C4-2B (cell line): ENCODE measurements around the gene TM4SF20.

ENCODE experiments used
- ZFX ChIP-seq: fragments of 450-650 bp; IDR thresholded peaks from 2 replicates; pipeline ENCODE4 v1.6.1; 2017
- TF ChIP-seq, protein P1 (sequence below): fragments of 450-650 bp; conservative IDR thresholded peaks from 2 replicates; pipeline ENCODE4 v1.5.1; 2017; ENCODE audit warnings: mild to moderate bottlenecking

DNA sequence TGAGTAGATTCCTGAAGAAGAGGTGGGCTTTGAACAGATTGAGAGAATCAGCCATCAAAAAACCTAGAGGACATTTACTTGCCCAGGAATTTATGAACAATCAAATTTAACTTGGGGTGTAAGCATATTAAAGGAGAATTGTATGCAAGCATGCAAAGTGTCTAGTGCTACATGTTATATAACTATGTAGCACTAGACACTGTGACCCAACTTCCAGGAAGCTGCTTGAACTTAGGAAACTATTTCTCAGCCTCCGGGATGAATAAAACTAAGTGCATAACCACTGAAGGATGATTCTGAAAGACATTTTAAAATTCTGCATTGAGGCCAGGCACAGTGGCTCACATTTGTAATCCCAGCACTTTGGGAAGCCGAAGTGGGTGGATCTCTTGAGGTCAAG, 41.7 kb downstream of the TM4SF20 start:
- TF ChIP-seq, protein P1, sequence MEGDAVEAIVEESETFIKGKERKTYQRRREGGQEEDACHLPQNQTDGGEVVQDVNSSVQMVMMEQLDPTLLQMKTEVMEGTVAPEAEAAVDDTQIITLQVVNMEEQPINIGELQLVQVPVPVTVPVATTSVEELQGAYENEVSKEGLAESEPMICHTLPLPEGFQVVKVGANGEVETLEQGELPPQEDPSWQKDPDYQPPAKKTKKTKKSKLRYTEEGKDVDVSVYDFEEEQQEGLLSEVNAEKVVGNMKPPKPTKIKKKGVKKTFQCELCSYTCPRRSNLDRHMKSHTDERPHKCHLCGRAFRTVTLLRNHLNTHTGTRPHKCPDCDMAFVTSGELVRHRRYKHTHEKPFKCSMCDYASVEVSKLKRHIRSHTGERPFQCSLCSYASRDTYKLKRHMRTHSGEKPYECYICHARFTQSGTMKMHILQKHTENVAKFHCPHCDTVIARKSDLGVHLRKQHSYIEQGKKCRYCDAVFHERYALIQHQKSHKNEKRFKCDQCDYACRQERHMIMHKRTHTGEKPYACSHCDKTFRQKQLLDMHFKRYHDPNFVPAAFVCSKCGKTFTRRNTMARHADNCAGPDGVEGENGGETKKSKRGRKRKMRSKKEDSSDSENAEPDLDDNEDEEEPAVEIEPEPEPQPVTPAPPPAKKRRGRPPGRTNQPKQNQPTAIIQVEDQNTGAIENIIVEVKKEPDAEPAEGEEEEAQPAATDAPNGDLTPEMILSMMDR: no peak
- no peak for TF ChIP-seq ZFX
